Neuronal stem cell (in vitro differentiated cells): ENCODE results near the gene PHC2.
"Not testable (repeated sequence)": the region's sequence is repeated elsewhere in the genome, so short reads cannot be mapped to it uniquely, and the experiment has no call there.

Experiments
- DNase-seq: peaks from one replicate; pipeline ENCODE4 v3.0.0-alpha.2; 2013; ENCODE audit warnings: low spot score
- H2AFZ ChIP-seq: one replicate; pipeline ENCODE4 v1.6.1; 2013; ENCODE audit warnings: mild to moderate bottlenecking, low read length, inconsistent platforms
- H2AK5ac ChIP-seq: 2 replicates; pipeline ENCODE4 v1.6.1; 2013; ENCODE audit warnings: low read depth, mild to moderate bottlenecking, inconsistent platforms, low read length, moderate library complexity, mixed read lengths
- H2BK120ac ChIP-seq: 2 replicates; pipeline ENCODE4 v1.6.1; 2013; ENCODE audit warnings: low read depth, mild to moderate bottlenecking, inconsistent platforms, low read length, moderate library complexity, mixed read lengths
- H2BK12ac ChIP-seq: one replicate; pipeline ENCODE4 v1.6.1; 2013; ENCODE audit warnings: low read length, inconsistent platforms
- H2BK15ac ChIP-seq: 2 replicates; pipeline ENCODE4 v1.6.1; 2013; ENCODE audit warnings: mild to moderate bottlenecking, low read length, inconsistent platforms, mixed read lengths
- H2BK5ac ChIP-seq: one replicate; pipeline ENCODE4 v1.6.1; 2013; ENCODE audit warnings: inconsistent platforms, mild to moderate bottlenecking, low read length, moderate library complexity
- H3K14ac ChIP-seq: one replicate; pipeline ENCODE4 v1.6.1; 2013; ENCODE audit warnings: low read length, inconsistent platforms
- H3K18ac ChIP-seq: 2 replicates; pipeline ENCODE4 v1.6.1; 2013; ENCODE audit warnings: low read length, inconsistent platforms
- H3K23ac ChIP-seq: 2 replicates; pipeline ENCODE4 v1.6.1; 2013; ENCODE audit warnings: low read depth, mild to moderate bottlenecking, mixed read lengths, low read length, inconsistent platforms; ENCODE audit not compliant: poor library complexity
- H3K27ac ChIP-seq: replicated peaks from 3 replicates; pipeline ENCODE4 v1.5.1; 2013; ENCODE audit warnings: low read length, inconsistent platforms
- H3K27me3 ChIP-seq, 3 experiments: 2 replicates each; pipeline ENCODE4 v1.6.1; 2013; ENCODE audit warnings: low read length in 3 of 3, mild to moderate bottlenecking in 2 of 3, inconsistent platforms in 1 of 3, low read depth in 1 of 3, mixed read lengths in 1 of 3, moderate library complexity in 1 of 3; ENCODE audit not compliant: control insufficient read depth in 3 of 3, insufficient read depth in 3 of 3
- H3K36me3 ChIP-seq, 2 donors: replicated peaks in 1 of 2; 2 replicates each; pipeline ENCODE4 v1.6.1; 2013; ENCODE audit warnings: low read length in 2 of 2; ENCODE audit not compliant: control insufficient read depth in 2 of 2, insufficient read depth in 2 of 2
- H3K4ac ChIP-seq: 2 replicates; pipeline ENCODE4 v1.6.1; 2013; ENCODE audit warnings: inconsistent platforms, mild to moderate bottlenecking, low read length, moderate library complexity
- H3K4me1 ChIP-seq, 2 donors: 1 replicate in 1 of 2; 2 replicates in 1 of 2; pipeline ENCODE4 v1.6.1; 2013; ENCODE audit warnings: low read length in 2 of 2, low read depth in 1 of 2; ENCODE audit not compliant: control insufficient read depth in 2 of 2, insufficient read depth in 1 of 2
- H3K4me2 ChIP-seq: one replicate; pipeline ENCODE4 v1.6.1; 2013; ENCODE audit warnings: mild to moderate bottlenecking, low read length, inconsistent platforms; ENCODE audit not compliant: insufficient read depth, poor library complexity, severe bottlenecking
- H3K4me3 ChIP-seq, 2 donors: 2 replicates each; pipeline ENCODE4 v1.5.1; 2013; ENCODE audit warnings: low read length in 2 of 2, mild to moderate bottlenecking in 2 of 2, inconsistent platforms in 1 of 2, moderate library complexity in 1 of 2
- H3K79me1 ChIP-seq: one replicate; pipeline ENCODE4 v1.6.1; 2013; ENCODE audit warnings: low read depth, mild to moderate bottlenecking, inconsistent platforms, low read length, moderate library complexity
- H3K9ac ChIP-seq: one replicate; pipeline ENCODE4 v1.6.1; 2013; ENCODE audit warnings: mild to moderate bottlenecking, low read depth, low read length, inconsistent platforms; ENCODE audit not compliant: poor library complexity
- H3K9me3 ChIP-seq, 2 donors: replicated peaks in 1 of 2; 2 replicates each; pipeline versions ENCODE3 to v1.6.1; 2013; ENCODE audit warnings: low read length in 2 of 2, mild to moderate bottlenecking in 2 of 2, inconsistent platforms in 1 of 2, low read depth in 1 of 2, mixed read lengths in 1 of 2, moderate library complexity in 1 of 2; ENCODE audit not compliant: control insufficient read depth in 2 of 2, insufficient read depth in 1 of 2
- H4K8ac ChIP-seq: one replicate; pipeline ENCODE4 v1.6.1; 2013; ENCODE audit warnings: low read depth, mild to moderate bottlenecking, inconsistent platforms, low read length, moderate library complexity
- H4K91ac ChIP-seq: one replicate; pipeline ENCODE4 v1.6.1; 2013; ENCODE audit warnings: low read length, low read depth, mild to moderate bottlenecking, inconsistent platforms; ENCODE audit not compliant: poor library complexity
- WGBS, 2 donors: extraction: QIAGEN DNeasy Blood & Tissue Kit; methylation state at CpG; one replicate each; pipeline ENCODE4 v1.1.7; 2013; ENCODE audit warnings: missing lambda C conversion rate in 2 of 2, mixed read lengths in 1 of 2; ENCODE audit not compliant: insufficient read length in 2 of 2, insufficient replicate concordance in 1 of 2; ENCODE audit errors: extremely low coverage in 2 of 2; 5-methylcytosine and 5-hydroxymethylcytosine counted together

Gene PHC2

DNA sequence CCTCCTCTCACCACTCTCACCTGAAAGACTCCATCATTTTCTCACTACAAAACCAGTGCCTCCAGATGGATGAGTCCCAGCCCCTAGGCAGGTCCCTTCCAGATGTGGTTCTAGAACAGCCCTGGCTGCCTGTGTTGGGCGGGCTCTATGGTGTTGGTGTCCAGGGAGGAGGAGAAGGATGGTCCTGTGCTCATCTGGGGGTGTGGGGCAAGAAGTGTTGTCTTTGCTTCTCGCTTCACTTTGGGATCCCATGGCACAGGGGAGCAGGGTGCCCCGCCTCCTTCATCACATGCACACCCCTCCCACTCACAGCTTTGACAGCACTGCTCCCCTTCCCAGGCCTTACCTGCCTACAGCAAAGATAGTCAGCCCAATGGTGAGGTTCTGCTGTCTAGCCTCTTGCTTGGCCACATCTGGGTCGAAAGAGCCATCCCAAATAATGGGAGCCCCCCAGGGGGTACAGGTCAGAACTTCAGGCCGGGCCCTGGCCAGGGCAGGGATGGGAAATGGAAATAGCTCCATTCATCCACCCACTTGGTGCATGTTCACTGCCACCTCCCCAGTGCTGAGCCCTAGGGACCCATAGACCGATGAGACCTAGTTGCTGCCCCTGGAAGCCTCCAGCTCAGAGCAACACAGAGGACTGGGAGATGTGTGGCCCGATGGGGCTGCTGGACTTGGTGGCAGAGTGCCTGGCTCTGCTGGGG is 119.0 kb downstream of the PHC2 start:
- peaks cover 1 to 2% of the 10 kb centered on the region in 2 donors for H3K4me1 ChIP-seq
- H2AFZ ChIP-seq: no peak overlapping the region
- peak overlapping the region; percentile 94 for H2BK5ac ChIP-seq
- no CpG with 5 or more reads among the region's 7 CpGs for WGBS, 2 donors
- peaks cover 0 to 9% of the 10 kb centered on the region in 2 donors for H3K9me3 ChIP-seq
- H3K27ac ChIP-seq: no peak overlapping the region
- H3K14ac ChIP-seq: peak overlapping the region; percentile 82
- peak overlapping the region; percentile 43 for H3K23ac ChIP-seq
- H2BK120ac ChIP-seq: no peak overlapping the region
- peak overlapping the region; percentile 87 for H2BK15ac ChIP-seq
- H3K36me3 ChIP-seq: no peaks in the 10 kb centered on the region
- H4K91ac ChIP-seq: no peak overlapping the region
- no peak for DNase-seq
- H3K27me3 ChIP-seq: peaks cover 0 to 5% (median 4%) of the 10 kb centered on the region in 3 experiments
- no peak overlapping the region for H3K4me2 ChIP-seq
- H3K79me1 ChIP-seq: peaks cover 2% of the 10 kb centered on the region
- H4K8ac ChIP-seq: no peak overlapping the region
- peak overlapping the region; percentile 84 for H2BK12ac ChIP-seq
- no peak overlapping the region for H3K4ac ChIP-seq
- H3K4me3 ChIP-seq: peak overlapping the region in 1 of 2 donors; percentile 33
- peak overlapping the region; percentile 44 for H3K9ac ChIP-seq
- H2AK5ac ChIP-seq: peak overlapping the region; percentile 92
- H3K18ac ChIP-seq: peak overlapping the region; percentile 70

DNA sequence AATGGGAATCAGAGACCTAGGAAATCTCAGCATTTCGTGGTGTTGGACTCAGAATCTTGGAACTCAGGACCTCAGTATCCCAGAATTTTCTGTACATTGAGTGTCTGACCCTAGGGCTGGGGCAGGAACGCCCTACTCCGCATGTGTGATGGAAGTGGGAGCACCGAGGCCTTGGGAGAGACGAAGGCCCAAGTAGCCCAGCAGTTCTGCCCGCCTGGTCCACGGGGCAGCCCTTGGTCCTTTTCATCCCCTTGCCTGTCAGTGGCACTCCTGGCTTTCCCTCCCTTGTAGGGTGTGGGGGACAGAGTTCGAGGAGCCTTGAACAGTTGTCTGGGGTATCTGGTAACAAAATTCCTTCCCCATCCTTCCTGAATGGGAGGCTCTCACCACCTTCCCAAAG is 120.2 kb downstream of the PHC2 start:
- Histone ChIP-seq H3K4ac (no peak overlapping the region), H3K4me3 (no peak overlapping the region), H2BK5ac (no peak overlapping the region), H3K36me3 (no peaks in the 10 kb centered on the region), H3K18ac (no peak overlapping the region), H3K27me3 (peaks cover 0 to 11% (median 7%) of the 10 kb centered on the region in 3 experiments), H2AK5ac (peak overlapping the region; percentile 25), H3K14ac (no peak overlapping the region), H3K23ac (no peak overlapping the region), H3K4me2 (no peak overlapping the region), H2BK120ac (no peak overlapping the region), H3K9ac (no peak overlapping the region), H2BK15ac (no peak overlapping the region), H2AFZ (no peak overlapping the region), H3K79me1 (peaks cover 2% of the 10 kb centered on the region), H2BK12ac (no peak overlapping the region), H3K27ac (no peak overlapping the region), H4K8ac (no peak overlapping the region), H4K91ac (no peak overlapping the region), H3K9me3 (peaks cover 0 to 9% of the 10 kb centered on the region in 2 donors), H3K4me1 (peaks cover under 1 to 5% of the 10 kb centered on the region in 2 donors)
- DNase-seq: no peak
- WGBS, 2 donors: no CpG with 5 or more reads among the region's 8 CpGs

DNA sequence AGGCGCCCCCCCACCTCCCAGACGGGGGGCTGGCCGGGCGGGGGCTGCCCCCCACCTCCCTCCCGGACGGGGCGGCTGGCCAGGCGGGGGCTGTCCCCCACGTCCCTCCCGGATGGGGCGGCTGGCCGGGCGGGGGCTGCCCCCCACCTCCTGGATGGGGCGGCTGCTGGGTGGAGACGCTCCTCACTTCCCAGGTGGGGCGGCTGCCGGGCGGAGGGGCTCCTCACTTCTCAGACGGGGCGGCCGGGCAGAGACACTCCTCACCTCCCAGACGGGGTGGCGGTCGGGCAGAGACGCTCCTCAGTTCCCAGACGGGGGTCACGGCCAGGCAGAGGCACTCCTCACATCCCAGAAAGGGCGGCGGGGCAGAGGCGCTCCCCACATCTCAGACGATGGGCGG is 121.5 kb downstream of the PHC2 start:
- H3K4me2 ChIP-seq, H3K79me1 ChIP-seq, H3K9me3 ChIP-seq, H2BK5ac ChIP-seq, H3K23ac ChIP-seq, H2BK15ac ChIP-seq, H3K9ac ChIP-seq, H2BK120ac ChIP-seq, H2BK12ac ChIP-seq, H2AFZ ChIP-seq, H3K14ac ChIP-seq, H4K91ac ChIP-seq, H2AK5ac ChIP-seq, H3K18ac ChIP-seq, H3K4me1 ChIP-seq, H4K8ac ChIP-seq, H3K4ac ChIP-seq, H3K36me3 ChIP-seq, H3K27ac ChIP-seq, DNase-seq, H3K4me3 ChIP-seq: not testable (repeated sequence)
- peaks cover 0 to 11% (median 7%) of the 10 kb centered on the region in 3 experiments for H3K27me3 ChIP-seq
- no CpG with 5 or more reads among the region's 32 CpGs for WGBS, 2 donors

DNA sequence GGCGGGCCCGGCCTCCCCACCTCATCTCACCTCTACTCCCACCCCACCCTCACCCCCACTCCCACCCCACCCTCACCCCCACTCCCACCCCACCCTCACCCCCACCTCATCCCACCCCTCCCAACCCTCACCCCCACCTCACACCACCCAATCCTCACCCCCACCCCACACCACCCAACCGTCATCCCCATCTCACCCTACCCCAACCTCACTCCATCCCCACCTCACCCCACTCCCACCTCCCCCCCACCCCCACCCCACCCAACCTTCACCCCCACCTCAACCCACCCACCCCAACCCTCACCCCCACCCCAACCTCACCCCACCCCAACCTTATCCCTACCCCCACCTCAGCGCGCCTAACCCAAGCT is 123.4 kb downstream of the PHC2 start:
- H3K79me1 ChIP-seq: peaks cover under 1% of the 10 kb centered on the region
- H3K4ac ChIP-seq: no peak overlapping the region
- H3K9ac ChIP-seq: no peak overlapping the region
- no peak overlapping the region for H4K91ac ChIP-seq
- peaks cover 0 to 11% (median 7%) of the 10 kb centered on the region in 3 experiments for H3K27me3 ChIP-seq
- H2AK5ac ChIP-seq: peak overlapping the region; percentile 81
- H2BK5ac ChIP-seq: no peak overlapping the region
- no peak overlapping the region for H2BK15ac ChIP-seq
- H3K27ac ChIP-seq: no peak overlapping the region
- H3K23ac ChIP-seq: no peak overlapping the region
- H3K4me3 ChIP-seq: no peak overlapping the region
- H2AFZ ChIP-seq: no peak overlapping the region
- no peak for DNase-seq
- H2BK120ac ChIP-seq: no peak overlapping the region
- H3K4me2 ChIP-seq: no peak overlapping the region
- H4K8ac ChIP-seq: no peak overlapping the region
- H3K4me1 ChIP-seq: peaks cover 0 to 5% of the 10 kb centered on the region in 2 donors
- H3K18ac ChIP-seq: no peak overlapping the region
- WGBS, 2 donors: no CpG with 5 or more reads among the region's 5 CpGs
- H3K36me3 ChIP-seq: peaks cover 3 to 5% of the 10 kb centered on the region in 2 donors
- H3K9me3 ChIP-seq: peaks cover 0 to 8% of the 10 kb centered on the region in 2 donors
- H2BK12ac ChIP-seq: no peak overlapping the region
- H3K14ac ChIP-seq: no peak overlapping the region
